ENCODE measurements around the gene ZNF221. TPM values are rescaled to one million over a fixed set of nuclear protein-coding genes. Genes with fewer than 3 reads are reported as not detected.
A peak's percentile ranks its signal among the peaks of the same experiment; 100 is the strongest.

ZNF221 gene
- total and polyA plus RNA-seq, 4 donors = 0.30 to 3.5 (median 1.7) TPM

GRCh38 chr19:43966079-43966694 lies 15.2 kb downstream of the ZNF221 start:
- Histone ChIP-seq H3K36me3 (ENCODE audit: control insufficient read depth in 4 of 4, insufficient read depth in 3 of 4, low read depth in 1 of 4, low read length in 3 of 4) (peaks cover 15 to 63% (median 52%) of the 10 kb centered on the region in 4 donors), H3K4me1 (ENCODE audit: control insufficient read depth in 4 of 4, insufficient read depth in 4 of 4, low read length in 3 of 4) (no peaks in the 10 kb centered on the region), H3K4me3 (ENCODE audit: low read depth in 1 of 3, low read length in 3 of 3) (peak overlapping the region in 2 of 3 donors; percentile 45 to 56), H3K9ac (ENCODE audit: low read depth in 1 of 2, low read length in 2 of 2) (no peak overlapping the region), H3K27ac (ENCODE audit: low read depth in 1 of 2, low read length in 2 of 2) (no peak overlapping the region), H3K9me3 (ENCODE audit: control insufficient read depth in 4 of 4, low read length in 3 of 4) (peaks cover 59 to 90% (median 81%) of the 10 kb centered on the region in 4 donors), H3K27me3 (ENCODE audit: control insufficient read depth in 4 of 4, insufficient read depth in 4 of 4, low read length in 3 of 4) (no peaks in the 10 kb centered on the region)
- no peak for DNase-seq (ENCODE audit: low spot score)
- TF ChIP-seq JUND (IDR thresholded peaks at IDR 0.05) (no peak), SP1 (IDR thresholded peaks at IDR 0.05) (no peak), RXRA (IDR thresholded peaks at IDR 0.05) (no peak), REST (IDR thresholded peaks at IDR 0.05) (no peak), YY1 (IDR thresholded peaks at IDR 0.05) (no peak), RAD21 (IDR thresholded peaks at IDR 0.05) (no peak), FOXA2 (IDR thresholded peaks at IDR 0.05) (no peak), TAF1 (conservative IDR thresholded peaks at IDR 0.05) (no peak), CTCF (IDR thresholded peaks at IDR 0.05; ENCODE audit: low read depth, low read length, missing input control) (no peak), FOXA1 (IDR thresholded peaks at IDR 0.05) (no peak), HNF4G (IDR thresholded peaks at IDR 0.05) (no peak), HNF4A (conservative IDR thresholded peaks at IDR 0.05) (no peak), ATF3 (IDR thresholded peaks at IDR 0.05) (no peak), MAX (IDR thresholded peaks at IDR 0.05) (no peak), EGR1 (IDR thresholded peaks at IDR 0.05; ENCODE audit: low read depth in 2 of 2) (no peak), NR2F2 (IDR thresholded peaks at IDR 0.05) (no peak), GABPA (IDR thresholded peaks at IDR 0.05 in 1 of 2, conservative IDR thresholded peaks at IDR 0.05 in 1 of 2) (no peak), ZBTB33 (IDR thresholded peaks at IDR 0.05) (no peak)
- 82% methylated on average over 3 of the region's 3 CpGs for WGBS

Measured in liver (tissue), 9 donors.